NT2/D1 (cell line): ENCODE measurements around the gene MPRIP.

Source experiments
- DNase-seq: peaks from one replicate; pipeline ENCODE4 v3.0.0-alpha.2; 2011; ENCODE audit warnings: low read depth, low spot score
- H3K27me3 ChIP-seq: 2 replicates; pipeline ENCODE4 v1.6.0; 2011; ENCODE audit warnings: mild to moderate bottlenecking; ENCODE audit not compliant: insufficient read length, insufficient read depth
- H3K36me3 ChIP-seq: 2 replicates; pipeline ENCODE4 v1.6.1; 2011; ENCODE audit warnings: mild to moderate bottlenecking, low read length, mixed read lengths; ENCODE audit not compliant: insufficient read depth, insufficient read length
- H3K4me1 ChIP-seq: 2 replicates; pipeline ENCODE4 v1.5.1; 2011; ENCODE audit not compliant: insufficient read depth, insufficient read length
- H3K4me3 ChIP-seq: 2 replicates; pipeline ENCODE4 v1.5.1; 2011; ENCODE audit warnings: low read depth; ENCODE audit not compliant: insufficient read length
- H3K9ac ChIP-seq: 2 replicates; pipeline ENCODE4 v1.6.0; 2011; ENCODE audit warnings: low read depth; ENCODE audit not compliant: insufficient read length
- H3K9me3 ChIP-seq: 2 replicates; pipeline ENCODE4 v1.5.1; 2011; ENCODE audit warnings: mild to moderate bottlenecking, low read length; ENCODE audit not compliant: insufficient read depth
- SUZ12 ChIP-seq: IDR thresholded peaks from 2 replicates; pipeline ENCODE4 v1.6.1; 2011; ENCODE audit not compliant: insufficient read length, insufficient read depth; ENCODE audit errors: extremely low read depth
- YY1 ChIP-seq: IDR thresholded peaks from 2 replicates; pipeline ENCODE4 v1.6.1; 2011; ENCODE audit not compliant: insufficient read length, insufficient read depth
- ZNF274 ChIP-seq: IDR thresholded peaks from 2 replicates; pipeline ENCODE4 v1.6.1; 2011; ENCODE audit warnings: mild to moderate bottlenecking, low read depth, low read length

MPRIP gene

DNA sequence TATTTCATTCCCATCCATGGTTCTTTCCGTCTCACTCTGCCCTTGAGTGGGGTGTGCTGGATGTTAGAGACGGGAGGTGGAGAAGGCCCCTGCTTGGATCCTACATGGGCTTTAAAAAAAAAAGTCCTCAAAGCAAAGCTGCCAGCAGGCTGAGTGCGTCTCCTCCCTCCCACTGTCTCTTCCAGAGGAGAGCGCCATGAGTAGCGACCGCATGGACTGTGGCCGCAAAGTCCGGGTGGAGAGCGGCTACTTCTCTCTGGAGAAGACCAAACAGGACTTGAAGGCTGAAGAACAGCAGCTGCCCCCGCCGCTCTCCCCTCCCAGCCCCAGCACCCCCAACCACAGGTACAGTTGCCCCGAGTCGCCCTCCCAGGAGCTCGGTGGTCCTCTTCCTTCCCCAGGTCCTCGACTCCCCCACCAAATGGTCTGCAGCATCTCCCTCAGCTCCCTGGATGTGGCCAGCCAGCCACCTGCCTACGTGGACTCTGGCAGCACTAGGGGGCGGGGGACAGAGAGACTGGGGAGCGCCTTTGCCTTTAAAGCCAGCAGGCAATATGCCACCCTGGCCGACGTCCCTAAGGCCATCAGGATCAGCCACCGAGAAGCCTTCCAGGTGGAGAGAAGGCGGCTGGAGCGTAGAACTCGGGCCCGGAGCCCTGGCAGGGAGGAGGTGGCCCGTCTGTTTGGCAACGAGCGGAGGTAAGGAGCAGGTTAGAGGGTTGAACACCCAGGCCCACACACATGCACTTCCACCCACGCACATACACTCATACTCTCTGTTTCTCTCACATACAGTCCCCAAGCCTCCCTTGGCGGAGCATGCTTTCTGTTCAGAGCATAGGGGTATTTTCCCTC is 95.7 kb downstream of the MPRIP start:
- TF ChIP-seq YY1 (no peak), SUZ12 (no peak), ZNF274 (no peak)
- no peak overlapping the region for H3K4me3 ChIP-seq
- H3K36me3 ChIP-seq = peaks cover 88% of the 10 kb centered on the region
- H3K9me3 ChIP-seq = no peaks in the 10 kb centered on the region
- H3K9ac ChIP-seq = no peak overlapping the region
- no peak for DNase-seq
- peaks cover 16% of the 10 kb centered on the region for H3K4me1 ChIP-seq
- H3K27me3 ChIP-seq = no peaks in the 10 kb centered on the region

- no peak overlapping the region for H3K9ac ChIP-seq
- H3K4me3 ChIP-seq = no peak overlapping the region
- H3K27me3 ChIP-seq = no peaks in the 10 kb centered on the region
- H3K36me3 ChIP-seq = peaks cover 87% of the 10 kb centered on the region
- no peak for TF ChIP-seq SUZ12
- no peak for TF ChIP-seq ZNF274
- no peak for TF ChIP-seq YY1
- H3K4me1 ChIP-seq = peaks cover 19% of the 10 kb centered on the region
- no peak for DNase-seq
- H3K9me3 ChIP-seq = no peaks in the 10 kb centered on the region
These were observed 97.8 kb downstream of the MPRIP start for GRCh38 chr17:17139972-17140589.

GRCh38 chr17:17140590-17140980 is 98.3 kb downstream of the MPRIP start:
- no peak overlapping the region for H3K9ac ChIP-seq
- TF ChIP-seq SUZ12 = no peak
- no peak for TF ChIP-seq ZNF274
- no peak for TF ChIP-seq YY1
- peaks cover 19% of the 10 kb centered on the region for H3K4me1 ChIP-seq
- no peak overlapping the region for H3K4me3 ChIP-seq
- no peaks in the 10 kb centered on the region for H3K9me3 ChIP-seq
- no peaks in the 10 kb centered on the region for H3K27me3 ChIP-seq
- no peak for DNase-seq
- peaks cover 87% of the 10 kb centered on the region for H3K36me3 ChIP-seq

- Histone ChIP-seq H3K36me3 (peaks cover 87% of the 10 kb centered on the region), H3K4me3 (no peak overlapping the region), H3K9ac (peak overlapping the region; percentile 42), H3K4me1 (peaks cover 19% of the 10 kb centered on the region), H3K9me3 (no peaks in the 10 kb centered on the region), H3K27me3 (no peaks in the 10 kb centered on the region)
- DNase-seq = no peak
- no peak for TF ChIP-seq SUZ12
- no peak for TF ChIP-seq ZNF274
- no peak for TF ChIP-seq YY1
These were observed 99.0 kb downstream of the MPRIP start for GRCh38 chr17:17141279-17141678.

DNA sequence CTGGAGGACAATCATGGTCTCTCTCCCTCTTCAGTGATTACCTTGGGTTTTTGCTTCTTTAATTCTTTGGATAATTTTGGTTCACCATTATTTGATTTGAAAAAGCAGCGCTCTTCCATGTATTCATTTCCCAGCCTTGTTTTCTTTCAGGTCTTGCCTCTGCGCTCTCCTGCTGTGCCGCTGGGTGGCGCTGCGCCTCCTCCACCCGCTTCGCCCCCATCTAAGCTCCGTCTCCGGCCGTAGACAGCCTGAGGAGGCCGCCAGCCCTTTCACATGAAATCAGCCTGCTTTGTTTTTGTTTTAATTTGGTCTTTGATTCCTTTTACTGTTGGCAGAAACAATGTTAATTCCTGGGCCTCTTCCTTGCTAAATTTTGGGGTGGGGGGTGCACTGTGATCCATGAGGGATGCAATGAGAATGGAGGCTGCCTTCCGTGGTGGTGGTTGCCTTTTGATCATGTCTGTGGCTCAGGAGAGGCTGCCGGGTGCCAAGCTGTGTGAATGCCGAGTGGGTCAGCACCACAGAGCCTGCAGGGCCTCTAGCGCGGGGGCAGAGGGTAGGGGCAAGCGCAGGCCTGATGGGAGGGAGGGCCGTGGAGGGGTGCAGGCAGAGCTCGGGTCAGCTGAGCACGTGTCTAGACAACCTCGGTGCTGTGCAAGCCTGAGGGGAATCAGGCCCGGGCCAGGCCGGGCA is 99.7 kb downstream of the MPRIP start:
- peaks cover 19% of the 10 kb centered on the region for H3K4me1 ChIP-seq
- H3K9me3 ChIP-seq = no peaks in the 10 kb centered on the region
- DNase-seq = peak; percentile 35
- TF ChIP-seq SUZ12 (no peak), YY1 (no peak), ZNF274 (no peak)
- peak overlapping the region; percentile 56 for H3K9ac ChIP-seq
- no peak overlapping the region for H3K4me3 ChIP-seq
- H3K27me3 ChIP-seq = no peaks in the 10 kb centered on the region
- H3K36me3 ChIP-seq = peaks cover 87% of the 10 kb centered on the region

DNA sequence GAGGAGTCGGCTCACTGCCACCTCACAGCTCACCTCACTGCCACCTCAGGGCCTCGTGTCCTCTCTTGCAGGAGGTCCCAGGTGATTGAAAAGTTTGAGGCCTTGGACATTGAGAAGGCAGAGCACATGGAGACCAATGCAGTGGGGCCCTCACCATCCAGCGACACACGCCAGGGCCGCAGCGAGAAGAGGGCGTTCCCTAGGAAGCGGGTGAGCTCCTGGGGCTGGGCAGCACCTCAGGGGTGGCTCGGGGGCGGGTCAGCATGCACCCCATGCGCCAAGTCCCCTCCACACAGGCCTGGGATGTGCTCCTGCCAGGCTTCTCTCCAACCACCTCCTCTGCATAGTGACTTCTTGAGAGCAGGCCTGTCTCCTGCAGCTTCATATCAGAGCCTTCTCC is 100.3 kb downstream of the MPRIP start:
- peaks cover 90% of the 10 kb centered on the region for H3K36me3 ChIP-seq
- DNase-seq = no peak

GRCh38 chr17:17143501-17143900 is 101.2 kb downstream of the MPRIP start:
- no peaks in the 10 kb centered on the region for H3K9me3 ChIP-seq
- H3K9ac ChIP-seq = no peak overlapping the region
- TF ChIP-seq SUZ12 (no peak), ZNF274 (no peak), YY1 (no peak)
- H3K4me3 ChIP-seq = no peak overlapping the region
- DNase-seq = no peak
- H3K36me3 ChIP-seq = peaks cover 91% of the 10 kb centered on the region
- no peaks in the 10 kb centered on the region for H3K27me3 ChIP-seq
- peaks cover 19% of the 10 kb centered on the region for H3K4me1 ChIP-seq

More for the DNA sequence above, 100.3 kb downstream of the MPRIP start:
- TF ChIP-seq SUZ12 = no peak
- no peak for TF ChIP-seq ZNF274
- TF ChIP-seq YY1 = no peak
- Histone ChIP-seq H3K27me3 (no peaks in the 10 kb centered on the region), H3K4me1 (peaks cover 19% of the 10 kb centered on the region), H3K9ac (peak overlapping the region; percentile 56), H3K9me3 (no peaks in the 10 kb centered on the region), H3K4me3 (no peak overlapping the region)
